WTC11 (cell line): ENCODE results near the gene AKAP6.

Experiments used
- AR ChIP-seq: fragments of 250-450 bp; sonication (Bioruptor Pico); IDR thresholded peaks from 2 replicates; pipeline ENCODE4 v1.9.0; 2021; ENCODE audit warnings: mild to moderate bottlenecking
- CTCF ChIP-seq: fragments of 200-600 bp; IDR thresholded peaks from 2 replicates; pipeline ENCODE4 v1.8.0; 2022; ENCODE audit warnings: antibody characterized with exemption
- FOXP1 ChIP-seq: sonication (generic); formaldehyde crosslinking; IDR thresholded peaks from 2 replicates; pipeline ENCODE4 v1.8.0; 2022; ENCODE audit warnings: missing genetic modification reagents, mild to moderate bottlenecking, moderate library complexity, borderline replicate concordance
- MAX ChIP-seq: sonication (generic); formaldehyde crosslinking; IDR thresholded peaks from 2 replicates; pipeline ENCODE4 v1.8.0; 2022; ENCODE audit warnings: mild to moderate bottlenecking, missing genetic modification reagents
- SP1 ChIP-seq: sonication (generic); formaldehyde crosslinking; conservative IDR thresholded peaks from 2 replicates; pipeline ENCODE4 v1.8.1; 2022; ENCODE audit warnings: missing genetic modification reagents
- STAT6 ChIP-seq: sonication (generic); formaldehyde crosslinking; conservative IDR thresholded peaks from 2 replicates; pipeline ENCODE4 v1.8.1; 2023; ENCODE audit warnings: mild to moderate bottlenecking, low read depth, missing genetic modification reagents, moderate library complexity
- TEAD1 ChIP-seq: sonication (generic); formaldehyde crosslinking; IDR thresholded peaks from 2 replicates; pipeline ENCODE4 v1.8.0; 2022; ENCODE audit warnings: mild to moderate bottlenecking, missing genetic modification reagents
- USF2 ChIP-seq: sonication (generic); formaldehyde crosslinking; IDR thresholded peaks from 2 replicates; pipeline ENCODE4 v1.8.1; 2023; ENCODE audit warnings: mild to moderate bottlenecking, missing genetic modification reagents, moderate library complexity
- ZNF121 ChIP-seq: sonication (generic); formaldehyde crosslinking; IDR thresholded peaks from 2 replicates; pipeline ENCODE4 v1.8.0; 2023; ENCODE audit warnings: missing genetic modification reagents
- ZNF532 ChIP-seq: fragments of 250-450 bp; sonication (Bioruptor Pico); IDR thresholded peaks from 2 replicates; pipeline ENCODE4 v1.9.0; 2021; ENCODE audit warnings: mild to moderate bottlenecking, borderline replicate concordance
- ZSCAN18 ChIP-seq: fragments of 250-450 bp; sonication (Bioruptor Pico); IDR thresholded peaks from 2 replicates; pipeline ENCODE4 v2.1.2; 2022; ENCODE audit warnings: mild to moderate bottlenecking, moderate library complexity

GRCh38 chr14:32564596-32564995 lies 235.5 kb downstream of the AKAP6 start:
- no peak for TF ChIP-seq CTCF
- no peak for TF ChIP-seq SP1 (CRISPR knock-in tag)
- no peak for TF ChIP-seq ZNF121
- TF ChIP-seq USF2 (CRISPR knock-in tag), result no peak
- TF ChIP-seq TEAD1 (CRISPR knock-in tag), result no peak
- no peak for TF ChIP-seq AR (CRISPR knock-in tag)
- TF ChIP-seq ZSCAN18 (CRISPR knock-in tag), result no peak
- TF ChIP-seq STAT6 (CRISPR knock-in tag), result no peak
- no peak for TF ChIP-seq MAX
- no peak for TF ChIP-seq FOXP1 (CRISPR knock-in tag)
- TF ChIP-seq ZNF532, result no peak
